Neuronal stem cell (in vitro differentiated cells): ENCODE results near the gene FAM149A.
A peak's percentile ranks its signal among the peaks of the same experiment; 100 is the strongest.

Source experiments
- DNase-seq: peaks from one replicate; pipeline ENCODE4 v3.0.0-alpha.2; 2013; ENCODE audit warnings: low spot score
- H2AFZ ChIP-seq: one replicate; pipeline ENCODE4 v1.6.1; 2013; ENCODE audit warnings: mild to moderate bottlenecking, low read length, inconsistent platforms
- H2AK5ac ChIP-seq: 2 replicates; pipeline ENCODE4 v1.6.1; 2013; ENCODE audit warnings: low read depth, mild to moderate bottlenecking, inconsistent platforms, low read length, moderate library complexity, mixed read lengths
- H2BK120ac ChIP-seq: 2 replicates; pipeline ENCODE4 v1.6.1; 2013; ENCODE audit warnings: low read depth, mild to moderate bottlenecking, inconsistent platforms, low read length, moderate library complexity, mixed read lengths
- H2BK12ac ChIP-seq: one replicate; pipeline ENCODE4 v1.6.1; 2013; ENCODE audit warnings: low read length, inconsistent platforms
- H2BK15ac ChIP-seq: 2 replicates; pipeline ENCODE4 v1.6.1; 2013; ENCODE audit warnings: mild to moderate bottlenecking, low read length, inconsistent platforms, mixed read lengths
- H2BK5ac ChIP-seq: one replicate; pipeline ENCODE4 v1.6.1; 2013; ENCODE audit warnings: inconsistent platforms, mild to moderate bottlenecking, low read length, moderate library complexity
- H3K14ac ChIP-seq: one replicate; pipeline ENCODE4 v1.6.1; 2013; ENCODE audit warnings: low read length, inconsistent platforms
- H3K18ac ChIP-seq: 2 replicates; pipeline ENCODE4 v1.6.1; 2013; ENCODE audit warnings: low read length, inconsistent platforms
- H3K23ac ChIP-seq: 2 replicates; pipeline ENCODE4 v1.6.1; 2013; ENCODE audit warnings: low read depth, mild to moderate bottlenecking, mixed read lengths, low read length, inconsistent platforms; ENCODE audit not compliant: poor library complexity
- H3K27ac ChIP-seq: replicated peaks from 3 replicates; pipeline ENCODE4 v1.5.1; 2013; ENCODE audit warnings: low read length, inconsistent platforms
- H3K27me3 ChIP-seq, 3 experiments: 2 replicates each; pipeline ENCODE4 v1.6.1; 2013; ENCODE audit warnings: low read length in 3 of 3, mild to moderate bottlenecking in 2 of 3, inconsistent platforms in 1 of 3, low read depth in 1 of 3, mixed read lengths in 1 of 3, moderate library complexity in 1 of 3; ENCODE audit not compliant: control insufficient read depth in 3 of 3, insufficient read depth in 3 of 3
- H3K36me3 ChIP-seq, 2 donors: replicated peaks in 1 of 2; 2 replicates each; pipeline ENCODE4 v1.6.1; 2013; ENCODE audit warnings: low read length in 2 of 2; ENCODE audit not compliant: control insufficient read depth in 2 of 2, insufficient read depth in 2 of 2
- H3K4ac ChIP-seq: 2 replicates; pipeline ENCODE4 v1.6.1; 2013; ENCODE audit warnings: inconsistent platforms, mild to moderate bottlenecking, low read length, moderate library complexity
- H3K4me1 ChIP-seq, 2 donors: 1 replicate in 1 of 2; 2 replicates in 1 of 2; pipeline ENCODE4 v1.6.1; 2013; ENCODE audit warnings: low read length in 2 of 2, low read depth in 1 of 2; ENCODE audit not compliant: control insufficient read depth in 2 of 2, insufficient read depth in 1 of 2
- H3K4me2 ChIP-seq: one replicate; pipeline ENCODE4 v1.6.1; 2013; ENCODE audit warnings: mild to moderate bottlenecking, low read length, inconsistent platforms; ENCODE audit not compliant: insufficient read depth, poor library complexity, severe bottlenecking
- H3K4me3 ChIP-seq, 2 donors: 2 replicates each; pipeline ENCODE4 v1.5.1; 2013; ENCODE audit warnings: low read length in 2 of 2, mild to moderate bottlenecking in 2 of 2, inconsistent platforms in 1 of 2, moderate library complexity in 1 of 2
- H3K79me1 ChIP-seq: one replicate; pipeline ENCODE4 v1.6.1; 2013; ENCODE audit warnings: low read depth, mild to moderate bottlenecking, inconsistent platforms, low read length, moderate library complexity
- H3K9ac ChIP-seq: one replicate; pipeline ENCODE4 v1.6.1; 2013; ENCODE audit warnings: mild to moderate bottlenecking, low read depth, low read length, inconsistent platforms; ENCODE audit not compliant: poor library complexity
- H3K9me3 ChIP-seq, 2 donors: replicated peaks in 1 of 2; 2 replicates each; pipeline versions ENCODE3 to v1.6.1; 2013; ENCODE audit warnings: low read length in 2 of 2, mild to moderate bottlenecking in 2 of 2, inconsistent platforms in 1 of 2, low read depth in 1 of 2, mixed read lengths in 1 of 2, moderate library complexity in 1 of 2; ENCODE audit not compliant: control insufficient read depth in 2 of 2, insufficient read depth in 1 of 2
- H4K8ac ChIP-seq: one replicate; pipeline ENCODE4 v1.6.1; 2013; ENCODE audit warnings: low read depth, mild to moderate bottlenecking, inconsistent platforms, low read length, moderate library complexity
- H4K91ac ChIP-seq: one replicate; pipeline ENCODE4 v1.6.1; 2013; ENCODE audit warnings: low read length, low read depth, mild to moderate bottlenecking, inconsistent platforms; ENCODE audit not compliant: poor library complexity
- WGBS, 2 donors: extraction: QIAGEN DNeasy Blood & Tissue Kit; methylation state at CpG; one replicate each; pipeline ENCODE4 v1.1.7; 2013; ENCODE audit warnings: missing lambda C conversion rate in 2 of 2, mixed read lengths in 1 of 2; ENCODE audit not compliant: insufficient read length in 2 of 2, insufficient replicate concordance in 1 of 2; ENCODE audit errors: extremely low coverage in 2 of 2; 5-methylcytosine and 5-hydroxymethylcytosine counted together

The FAM149A gene

DNA sequence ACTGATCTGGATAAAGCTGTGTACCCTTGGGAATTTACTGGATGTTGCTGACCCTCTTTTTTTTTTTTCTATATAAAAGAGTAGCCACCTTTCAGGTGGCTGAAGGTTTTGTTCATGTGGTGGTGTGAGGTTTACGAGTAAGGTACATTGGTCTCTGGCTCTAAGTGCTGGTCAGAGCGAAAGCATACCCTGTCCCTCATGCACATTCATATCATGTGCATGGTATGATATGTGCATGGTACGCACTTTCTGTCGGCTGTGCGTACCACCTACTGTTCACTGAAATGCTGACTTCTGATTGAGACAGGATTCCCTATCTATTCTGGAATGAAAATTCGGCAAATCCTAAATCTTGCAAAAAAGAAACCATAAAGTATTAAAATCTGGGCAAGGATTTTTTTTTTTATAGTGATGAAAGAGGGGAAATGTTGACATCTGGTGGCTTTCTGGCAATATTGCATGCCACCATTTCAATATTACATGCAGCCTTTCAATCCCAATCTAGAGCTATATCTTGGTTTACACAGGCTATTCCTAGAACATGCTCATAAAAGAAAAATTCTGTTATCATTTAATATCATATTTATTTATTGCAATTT, 32.8 kb downstream of the FAM149A start:
- Histone ChIP-seq H3K9me3 (no peaks in the 10 kb centered on the region), H2AK5ac (no peak overlapping the region), H2AFZ (no peak overlapping the region), H3K4me2 (no peak overlapping the region), H3K36me3 (no peaks in the 10 kb centered on the region), H2BK15ac (no peak overlapping the region), H3K27me3 (peaks cover 0 to 13% (median 0%) of the 10 kb centered on the region in 3 experiments), H2BK12ac (no peak overlapping the region), H3K27ac (no peak overlapping the region), H2BK120ac (no peak overlapping the region), H3K9ac (no peak overlapping the region), H3K23ac (no peak overlapping the region), H3K4ac (no peak overlapping the region), H3K18ac (no peak overlapping the region), H3K79me1 (peaks cover 2% of the 10 kb centered on the region), H2BK5ac (no peak overlapping the region), H3K4me3 (no peak overlapping the region), H3K14ac (no peak overlapping the region), H3K4me1 (peaks cover 8% of the 10 kb centered on the region in 2 donors), H4K91ac (no peak overlapping the region), H4K8ac (no peak overlapping the region)
- no CpG with 5 or more reads among the region's 6 CpGs for WGBS, 2 donors
- DNase-seq, result no peak

DNA sequence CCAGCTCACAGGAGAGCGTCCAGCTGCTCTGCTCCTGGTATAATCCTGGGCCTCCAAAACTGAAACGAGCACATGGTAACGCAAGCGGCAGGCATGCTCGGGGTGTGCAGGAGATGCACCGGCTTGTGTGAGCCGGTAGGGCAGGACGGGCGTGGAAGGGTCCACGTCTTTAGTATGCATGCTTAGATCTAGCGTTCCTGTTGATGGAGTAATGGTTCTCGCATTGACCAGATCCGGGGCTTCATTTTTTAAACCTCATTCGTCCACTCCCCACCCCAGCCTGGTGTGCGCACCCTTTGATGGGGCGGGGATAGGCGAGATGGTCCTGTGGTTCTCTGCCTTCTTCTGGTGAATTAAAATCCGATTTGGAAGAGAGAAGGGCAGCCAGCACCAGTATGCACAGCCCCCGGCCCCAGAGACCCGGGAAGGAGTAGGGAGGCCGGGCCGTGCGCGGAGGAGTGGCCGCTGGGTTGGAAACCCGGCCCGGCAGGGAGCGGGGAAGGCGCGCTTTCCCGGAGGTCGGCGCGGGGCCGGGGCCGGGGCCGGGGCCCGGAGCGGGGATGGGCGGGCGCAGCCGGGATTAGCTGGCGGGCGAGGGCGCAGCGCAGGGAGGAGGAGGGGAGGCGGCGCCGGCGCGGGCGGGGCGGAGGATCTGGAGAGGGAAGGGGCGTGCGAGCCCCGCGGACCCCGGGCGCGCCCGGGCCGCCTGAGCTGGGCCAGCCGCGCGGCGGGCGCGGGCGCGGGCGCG, 39.9 kb downstream of the FAM149A start:
- peak overlapping the region; percentile 2 for H4K91ac ChIP-seq
- H2BK12ac ChIP-seq, result peak overlapping the region; percentile 64
- no peaks in the 10 kb centered on the region for H3K9me3 ChIP-seq
- peak overlapping the region; percentile 62 for H2BK5ac ChIP-seq
- H3K4me2 ChIP-seq, result peak overlapping the region; percentile 63
- DNase-seq, result peak; percentile 77
- peak overlapping the region; percentile 16 for H3K27ac ChIP-seq
- H3K4me1 ChIP-seq, result peaks cover 8% of the 10 kb centered on the region in 2 donors
- WGBS, 2 donors, result no CpG with 5 or more reads among the region's 72 CpGs
- H3K14ac ChIP-seq, result no peak overlapping the region
- H4K8ac ChIP-seq, result no peak overlapping the region
- H2AFZ ChIP-seq, result peak overlapping the region; percentile 99
- H2BK15ac ChIP-seq, result peak overlapping the region; percentile 96
- no peaks in the 10 kb centered on the region for H3K36me3 ChIP-seq
- H3K79me1 ChIP-seq, result no peaks in the 10 kb centered on the region
- H3K4me3 ChIP-seq, result peak overlapping the region; percentile 64 to 89
- peak overlapping the region; percentile 36 for H3K9ac ChIP-seq
- H3K4ac ChIP-seq, result no peak overlapping the region
- H2AK5ac ChIP-seq, result no peak overlapping the region
- H3K18ac ChIP-seq, result peak overlapping the region; percentile 98
- H2BK120ac ChIP-seq, result no peak overlapping the region
- no peak overlapping the region for H3K23ac ChIP-seq
- H3K27me3 ChIP-seq, result peaks cover 0 to 34% (median 10%) of the 10 kb centered on the region in 3 experiments

DNA sequence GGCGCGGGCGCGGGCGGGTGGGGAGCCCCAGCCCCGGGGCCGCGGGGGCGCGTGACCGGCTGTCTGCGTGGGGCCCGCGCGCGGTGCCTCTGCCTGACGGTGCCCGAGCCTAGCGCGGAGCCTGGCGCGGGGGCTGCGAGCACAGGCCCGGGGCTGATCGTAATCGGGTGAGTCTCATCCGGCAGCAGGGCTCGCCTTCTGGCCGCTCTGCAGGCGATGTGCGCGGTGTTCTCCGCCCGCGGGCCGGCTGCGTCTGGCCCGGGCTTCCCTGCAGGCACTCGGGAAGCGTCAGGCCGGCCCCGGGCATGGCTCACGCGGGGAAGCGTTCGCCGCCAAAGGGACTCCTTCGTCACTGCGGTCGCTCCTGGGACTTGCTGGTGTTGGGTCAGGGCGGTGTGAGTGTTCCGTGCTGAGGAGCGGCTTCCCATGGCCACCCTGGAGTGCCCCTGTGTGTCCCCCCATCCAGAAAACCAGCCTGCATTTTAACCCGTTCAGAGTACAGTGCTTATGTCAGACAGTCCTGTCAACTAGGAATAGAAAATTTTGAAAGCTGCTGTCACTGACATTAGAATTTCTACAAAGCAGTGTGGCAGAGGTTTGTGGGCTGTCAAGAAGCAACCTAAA, 40.6 kb downstream of the FAM149A start:
- peak; percentile 45 for DNase-seq
- peaks cover 0 to 34% (median 10%) of the 10 kb centered on the region in 3 experiments for H3K27me3 ChIP-seq
- H3K14ac ChIP-seq, result peak overlapping the region; percentile 95
- peak overlapping the region; percentile 62 for H2BK5ac ChIP-seq
- no peak overlapping the region for H3K4ac ChIP-seq
- H2AFZ ChIP-seq, result peak overlapping the region; percentile 96
- H2AK5ac ChIP-seq, result no peak overlapping the region
- peaks cover 8% of the 10 kb centered on the region in 2 donors for H3K4me1 ChIP-seq
- peak overlapping the region; percentile 44 for H3K27ac ChIP-seq
- H3K79me1 ChIP-seq, result no peaks in the 10 kb centered on the region
- WGBS, 2 donors, result no CpG with 5 or more reads among the region's 54 CpGs
- peak overlapping the region; percentile 99 for H2BK15ac ChIP-seq
- no peak overlapping the region for H2BK12ac ChIP-seq
- peak overlapping the region; percentile 97 for H3K18ac ChIP-seq
- peak overlapping the region; percentile 68 for H3K23ac ChIP-seq
- no peak overlapping the region for H4K8ac ChIP-seq
- no peak overlapping the region for H4K91ac ChIP-seq
- H3K4me3 ChIP-seq, result peak overlapping the region; percentile 64 to 89
- H3K36me3 ChIP-seq, result no peaks in the 10 kb centered on the region
- peak overlapping the region; percentile 95 for H3K9ac ChIP-seq
- no peak overlapping the region for H2BK120ac ChIP-seq
- H3K9me3 ChIP-seq, result no peaks in the 10 kb centered on the region
- peak overlapping the region; percentile 85 for H3K4me2 ChIP-seq

DNA sequence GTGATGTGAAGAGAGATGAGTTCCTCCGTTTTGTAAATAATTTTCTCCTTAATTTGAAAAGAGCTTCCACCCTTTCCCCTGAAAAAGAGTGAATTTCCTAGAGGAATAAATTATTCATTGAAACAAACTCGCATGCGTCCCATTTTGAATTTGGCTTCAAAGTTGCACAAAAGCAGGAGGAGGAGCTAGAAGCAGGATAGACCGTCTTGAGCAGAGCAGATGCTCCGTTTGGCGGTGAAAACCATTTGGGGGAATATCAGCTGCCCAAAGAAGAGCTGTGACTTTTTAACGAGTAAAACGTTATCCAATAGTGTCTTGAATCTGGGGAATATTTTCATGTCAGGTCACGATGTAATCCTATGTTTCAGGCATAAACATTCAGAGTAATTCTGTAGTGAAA, 42.0 kb downstream of the FAM149A start:
- no peak overlapping the region for H4K91ac ChIP-seq
- H3K14ac ChIP-seq, result no peak overlapping the region
- no peak overlapping the region for H3K9ac ChIP-seq
- no peak overlapping the region for H3K4me3 ChIP-seq
- no peak overlapping the region for H3K27ac ChIP-seq
- no peak overlapping the region for H3K4ac ChIP-seq
- H2BK12ac ChIP-seq, result no peak overlapping the region
- H3K23ac ChIP-seq, result no peak overlapping the region
- H3K27me3 ChIP-seq, result peaks cover 0 to 34% (median 10%) of the 10 kb centered on the region in 3 experiments
- no peaks in the 10 kb centered on the region for H3K36me3 ChIP-seq
- no peaks in the 10 kb centered on the region for H3K79me1 ChIP-seq
- H2BK15ac ChIP-seq, result no peak overlapping the region
- no peak overlapping the region for H2BK120ac ChIP-seq
- H4K8ac ChIP-seq, result no peak overlapping the region
- no peaks in the 10 kb centered on the region for H3K9me3 ChIP-seq
- no CpG with 5 or more reads among the region's 9 CpGs for WGBS, 2 donors
- peaks cover 8% of the 10 kb centered on the region in 2 donors for H3K4me1 ChIP-seq
- H2AFZ ChIP-seq, result no peak overlapping the region
- DNase-seq, result no peak
- no peak overlapping the region for H2BK5ac ChIP-seq
- H3K18ac ChIP-seq, result no peak overlapping the region
- no peak overlapping the region for H2AK5ac ChIP-seq
- no peak overlapping the region for H3K4me2 ChIP-seq
